H1 (cell line): Measurements from ENCODE around the gene NRXN3. TPM values are rescaled to one million over a fixed set of nuclear protein-coding genes. Genes with fewer than 3 reads are reported as not detected.

ENCODE experiments used
- EZH2 ChIP-seq: fragments of 200-600 bp; sonication (generic); IDR thresholded peaks from 2 replicates; pipeline ENCODE4 v1.7.1; 2012; ENCODE audit warnings: low read depth, mild to moderate bottlenecking, moderate library complexity, low read length, inconsistent platforms; ENCODE audit not compliant: severe bottlenecking
- HDAC6 ChIP-seq: IDR thresholded peaks from one replicate; pipeline ENCODE4 v1.7.1; 2012; ENCODE audit warnings: low read depth, mild to moderate bottlenecking, inconsistent platforms, low read length, moderate library complexity
- polyA plus RNA-seq, 7 experiments: library from polyadenylated mRNA; depleted of rRNA in 3 of 7; stranded (reverse) in 5 of 7; unstranded in 2 of 7; fragments of >200 nt in 5 of 7; fragments of 200-250 nt in 2 of 7; gene quantifications; 1 replicate in 5 of 7; 2 replicates in 1 of 7; 4 replicates in 1 of 7; pipeline versions ENCODE4 v1.2.1 to v1.2.3, GENCODE V29; 2011 to 2013; ENCODE audit warnings: missing spikeins in 2 of 7, mixed read lengths in 2 of 7
- total RNA-seq: library from RNA; stranded (reverse); fragmentation: NEBNext Ultra II Directional; extraction: Animal tissue kit (Norgen Biotek cat#: 25700); gene quantifications from 2 replicates; pipeline ENCODE4 v1.2.1, GENCODE V29; 2021

The NRXN3 gene
- total and polyA plus RNA-seq, 2 of the 8 experiments (the other 6 are each of a cell fraction or from before 2014, with no cell fraction given), result 2.6 to 4.1 TPM

GRCh38 chr14:79540394-79540793, 1370.2 kb downstream of the NRXN3 start (continued):
- TF ChIP-seq HDAC6, result no peak
- TF ChIP-seq EZH2, result no peak
